K562 (cell line): ENCODE measurements around the gene NAPA. TPM values are rescaled to one million over a fixed set of nuclear protein-coding genes. Genes with fewer than 3 reads are reported as not detected.

Experiments used
- CEBPB ChIP-seq: fragments of 450-650 bp; IDR thresholded peaks from 2 replicates; pipeline ENCODE4 v1.6.1; 2016; ENCODE audit warnings: missing genetic modification characterization, missing compliant biosample characterization
- CTCFL ChIP-seq: IDR thresholded peaks from 2 replicates; pipeline ENCODE4 v1.6.1; 2011; ENCODE audit warnings: borderline replicate concordance, low read depth, mild to moderate bottlenecking, moderate library complexity, low read length; ENCODE audit not compliant: insufficient read depth, poor library complexity, severe bottlenecking
- FOXK1 ChIP-seq: sonication (generic); formaldehyde crosslinking; IDR thresholded peaks from 2 replicates; pipeline ENCODE4 v1.8.0; 2022; ENCODE audit warnings: missing genetic modification reagents, mild to moderate bottlenecking, borderline replicate concordance
- HMGN3 ChIP-seq: IDR thresholded peaks from 2 replicates; pipeline ENCODE4 v1.6.1; 2011; ENCODE audit warnings: borderline replicate concordance, low read depth, mild to moderate bottlenecking, mixed read lengths, low read length; ENCODE audit not compliant: insufficient read length; ENCODE audit errors: extremely low read depth
- HOMEZ ChIP-seq: fragments of 250-450 bp; sonication (Bioruptor Pico); IDR thresholded peaks from 2 replicates; pipeline ENCODE4 v1.4.0; 2020; ENCODE audit warnings: mild to moderate bottlenecking, moderate library complexity
- RFX1 ChIP-seq: fragments of 450-650 bp; IDR thresholded peaks from 2 replicates; pipeline ENCODE4 v1.6.1; 2016; ENCODE audit warnings: mild to moderate bottlenecking, moderate library complexity
- XRCC4 ChIP-seq: IDR thresholded peaks from one replicate; pipeline ENCODE4 v1.6.1; 2011; ENCODE audit not compliant: insufficient read depth, insufficient read length; ENCODE audit errors: extremely low read depth
- ZC3H11A ChIP-seq: IDR thresholded peaks from 2 replicates; pipeline ENCODE4 v1.6.1; 2012; ENCODE audit warnings: low read depth, low read length, improper control_type of control experiment
- ZFP36 ChIP-seq: fragments of 150-350 bp; IDR thresholded peaks from 2 replicates; pipeline ENCODE4 v1.6.1; 2018; ENCODE audit warnings: low read length, low read depth; ENCODE audit not compliant: partially characterized antibody
- ZFX ChIP-seq: sonication (generic); formaldehyde crosslinking; IDR thresholded peaks from 2 replicates; pipeline ENCODE4 v1.8.0; 2022; ENCODE audit warnings: mild to moderate bottlenecking, missing genetic modification reagents, moderate library complexity
- ZNF224 ChIP-seq: sonication (generic); formaldehyde crosslinking; IDR thresholded peaks from 2 replicates; pipeline ENCODE4 v1.8.0; 2022; ENCODE audit warnings: mild to moderate bottlenecking, missing genetic modification reagents
- ZNF274 ChIP-seq: IDR thresholded peaks from 2 replicates; pipeline ENCODE4 v1.6.1; 2011; ENCODE audit warnings: low read depth, mild to moderate bottlenecking, low read length, moderate library complexity, borderline replicate concordance
- ZNF280A ChIP-seq: fragments of 450-650 bp; IDR thresholded peaks from 2 replicates; pipeline ENCODE4 v1.6.1; 2018; ENCODE audit warnings: mild to moderate bottlenecking, low read depth; ENCODE audit not compliant: partially characterized antibody
- ZNF79 ChIP-seq: fragments of 250-450 bp; sonication (Bioruptor Pico); IDR thresholded peaks from 2 replicates; pipeline ENCODE4 v1.4.0; 2020; ENCODE audit warnings: low read depth, mild to moderate bottlenecking, moderate library complexity
- polyA plus RNA-seq, 8 experiments: library from polyadenylated mRNA; depleted of rRNA in 4 of 8; stranded (reverse) in 5 of 8; unstranded in 3 of 8; fragments of >200 nt; fragmentation: Nextera tagmentation in 2 of 8; fragmentation: Illumina TruSeq in 1 of 8; extraction: Ambion mirVana in 2 of 8; extraction: Trizol in 1 of 8; gene quantifications; 2 replicates each; pipeline versions ENCODE4 v1.2.1 to v1.2.3, GENCODE V29; 2011 to 2014; ENCODE audit warnings: inconsistent platforms in 1 of 8, missing spikeins in 1 of 8
- total RNA-seq, 7 experiments: library from RNA; depleted of rRNA in 6 of 7; stranded (reverse); fragments of >200 nt in 6 of 7; fragmentation: Illumina TruSeq in 2 of 7; extraction: Trizol in 2 of 7; gene quantifications; 2 replicates each; pipeline versions ENCODE4 v1.2.1 to v1.2.3, GENCODE V29; 2011 to 2021; ENCODE audit warnings: low replicate concordance in 1 of 7
- TF ChIP-seq, protein P1 (sequence below): fragments of 450-650 bp; IDR thresholded peaks from 2 replicates; pipeline ENCODE4 v1.6.1; 2016; ENCODE audit warnings: missing biosample characterization, missing genetic modification characterization
- TF ChIP-seq, protein P2 (sequence below): sonication (generic); IDR thresholded peaks from 2 replicates; pipeline ENCODE4 v1.6.1; 2016
- TF ChIP-seq, protein P3 (sequence below): fragments of 250-450 bp; sonication (Bioruptor Pico); IDR thresholded peaks from 2 replicates; pipeline ENCODE4 v1.5.0; 2021

NAPA gene
- total and polyA plus RNA-seq, 9 of the 15 experiments (the other 6 are each of a cell fraction or from before 2014, with no cell fraction given), result 5.4 to 98.6 (median 77.5) TPM

DNA sequence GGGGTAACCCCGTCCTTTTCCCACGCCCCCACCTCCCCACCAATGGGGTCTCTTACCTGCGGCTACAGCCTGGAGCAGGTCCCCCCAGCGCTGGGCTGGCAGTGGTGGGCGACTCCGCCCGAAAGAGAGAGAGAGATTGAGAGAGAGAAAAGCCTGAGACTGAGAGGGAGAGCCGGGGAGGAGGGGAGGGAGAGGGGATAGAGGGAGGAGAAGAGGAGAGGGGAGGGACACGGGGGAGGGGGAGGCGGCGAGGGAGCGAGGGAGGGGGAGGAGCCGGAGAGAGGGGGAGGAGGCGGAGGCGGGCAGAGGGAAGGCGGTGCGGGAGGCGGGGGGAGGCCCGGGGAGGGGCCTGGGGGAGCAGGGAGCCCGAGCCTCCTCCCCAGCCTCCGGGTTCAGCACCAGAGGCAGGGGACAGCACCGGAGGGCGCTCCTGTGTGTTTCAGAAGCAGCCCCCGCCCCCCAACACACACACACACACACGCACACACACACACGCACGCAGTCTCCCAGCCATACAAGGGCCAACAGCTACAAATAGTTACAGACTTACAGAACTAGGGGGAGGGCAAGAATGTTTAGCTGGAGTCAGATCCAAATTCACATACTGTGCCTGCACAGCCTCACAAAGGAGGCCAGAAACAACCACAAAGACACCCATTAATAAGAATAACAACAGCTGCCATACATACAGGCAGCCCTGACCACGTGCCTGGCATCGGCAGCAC lies 43.0 kb downstream of the NAPA start, which contains the start of gene SLC8A2 (continued):
- no peak for TF ChIP-seq CTCFL
- TF ChIP-seq ZNF79 (CRISPR knock-in tag), result no peak
- TF ChIP-seq ZNF224, result no peak
- no peak for TF ChIP-seq ZFP36
- TF ChIP-seq ZC3H11A, result no peak
- TF ChIP-seq FOXK1 (CRISPR knock-in tag), result no peak
- no peak for TF ChIP-seq HOMEZ (CRISPR knock-in tag)
- no peak for TF ChIP-seq RFX1
- TF ChIP-seq ZFX (CRISPR knock-in tag), result no peak
- TF ChIP-seq CEBPB (tag), result no peak
- TF ChIP-seq, protein P1, sequence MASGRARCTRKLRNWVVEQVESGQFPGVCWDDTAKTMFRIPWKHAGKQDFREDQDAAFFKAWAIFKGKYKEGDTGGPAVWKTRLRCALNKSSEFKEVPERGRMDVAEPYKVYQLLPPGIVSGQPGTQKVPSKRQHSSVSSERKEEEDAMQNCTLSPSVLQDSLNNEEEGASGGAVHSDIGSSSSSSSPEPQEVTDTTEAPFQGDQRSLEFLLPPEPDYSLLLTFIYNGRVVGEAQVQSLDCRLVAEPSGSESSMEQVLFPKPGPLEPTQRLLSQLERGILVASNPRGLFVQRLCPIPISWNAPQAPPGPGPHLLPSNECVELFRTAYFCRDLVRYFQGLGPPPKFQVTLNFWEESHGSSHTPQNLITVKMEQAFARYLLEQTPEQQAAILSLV (tag), result no peak
- no peak for TF ChIP-seq ZNF274
- TF ChIP-seq ZNF280A, result no peak
- TF ChIP-seq HMGN3, result no peak
- TF ChIP-seq, protein P2, sequence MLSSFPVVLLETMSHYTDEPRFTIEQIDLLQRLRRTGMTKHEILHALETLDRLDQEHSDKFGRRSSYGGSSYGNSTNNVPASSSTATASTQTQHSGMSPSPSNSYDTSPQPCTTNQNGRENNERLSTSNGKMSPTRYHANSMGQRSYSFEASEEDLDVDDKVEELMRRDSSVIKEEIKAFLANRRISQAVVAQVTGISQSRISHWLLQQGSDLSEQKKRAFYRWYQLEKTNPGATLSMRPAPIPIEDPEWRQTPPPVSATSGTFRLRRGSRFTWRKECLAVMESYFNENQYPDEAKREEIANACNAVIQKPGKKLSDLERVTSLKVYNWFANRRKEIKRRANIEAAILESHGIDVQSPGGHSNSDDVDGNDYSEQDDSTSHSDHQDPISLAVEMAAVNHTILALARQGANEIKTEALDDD, result no peak
- TF ChIP-seq, protein P3, sequence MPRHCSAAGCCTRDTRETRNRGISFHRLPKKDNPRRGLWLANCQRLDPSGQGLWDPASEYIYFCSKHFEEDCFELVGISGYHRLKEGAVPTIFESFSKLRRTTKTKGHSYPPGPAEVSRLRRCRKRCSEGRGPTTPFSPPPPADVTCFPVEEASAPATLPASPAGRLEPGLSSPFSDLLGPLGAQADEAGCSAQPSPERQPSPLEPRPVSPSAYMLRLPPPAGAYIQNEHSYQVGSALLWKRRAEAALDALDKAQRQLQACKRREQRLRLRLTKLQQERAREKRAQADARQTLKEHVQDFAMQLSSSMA, result no peak
- no peak for TF ChIP-seq XRCC4
